ENCODE results near the gene SYPL2. TPM values are rescaled to one million over a fixed set of nuclear protein-coding genes. Genes with fewer than 3 reads are reported as not detected.
A peak's percentile ranks its signal among the peaks of the same experiment; 100 is the strongest.

The SYPL2 gene
- total and polyA plus RNA-seq, 2 donors (not counting 1 experiment from before 2014, with no cell fraction given) = 1.7 to 1.8 TPM

DNA sequence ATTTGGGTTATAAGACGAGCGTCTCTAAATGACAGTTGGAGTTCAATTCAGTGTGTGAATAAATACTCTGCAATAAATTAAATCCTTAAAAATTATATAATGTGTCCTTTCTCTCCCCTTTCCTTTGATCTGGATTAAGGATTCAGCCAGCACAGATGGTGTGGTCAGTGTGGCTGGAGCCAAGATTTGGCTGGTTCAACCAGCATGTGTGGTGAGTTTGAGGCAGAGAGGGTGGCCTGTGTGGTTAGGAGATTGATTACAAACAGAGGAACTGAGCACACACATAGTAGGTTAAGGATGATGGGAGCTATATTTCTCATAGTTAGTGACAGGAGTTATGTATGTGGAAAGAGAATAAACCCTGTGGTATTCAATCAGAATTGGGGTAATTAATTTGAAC is 57.4 kb downstream of the SYPL2 start:
- Histone ChIP-seq H3K9me3 (ENCODE audit: control insufficient read depth, insufficient read depth, low read depth, low read length) (no peaks in the 10 kb centered on the region), H4K20me1 (ENCODE audit: control insufficient read depth, extremely low read depth, insufficient read depth, low read length) (no peaks in the 10 kb centered on the region), H3K4me3 (replicated peaks in 1 of 4; ENCODE audit: control extremely low read depth in 1 of 4, insufficient read depth in 1 of 4, low read depth in 3 of 4, low read length in 4 of 4) (no peak overlapping the region), H3K27ac (ENCODE audit: insufficient read depth, low read length) (no peak overlapping the region), H3K79me2 (ENCODE audit: control insufficient read depth, insufficient read depth, low read length) (no peaks in the 10 kb centered on the region), H3K4me1 (ENCODE audit: control insufficient read depth, extremely low read depth, insufficient read depth, low read length) (no peaks in the 10 kb centered on the region), H3K9ac (ENCODE audit: insufficient read depth, low read length) (no peak overlapping the region), H3K4me2 (ENCODE audit: extremely low read depth, insufficient read depth, low read length) (no peak overlapping the region), H3K36me3 (ENCODE audit: control insufficient read depth, insufficient read depth, low read length) (no peaks in the 10 kb centered on the region), H3K27me3 (ENCODE audit: control insufficient read depth, insufficient read depth, low read length) (peaks cover 25% of the 10 kb centered on the region), H2AFZ (ENCODE audit: low read length) (no peak overlapping the region)
- DNase-seq (ENCODE audit: low read depth in 2 of 2) = peak in 1 of 2 donors; percentile 67
- no peak for TF ChIP-seq CTCF (conservative IDR thresholded peaks at IDR 0.05 in 1 of 2, IDR thresholded peaks at IDR 0.05 in 1 of 2; ENCODE audit: low read depth in 1 of 2, low read length in 2 of 2)
- TF ChIP-seq EZH2 (IDR thresholded peaks at IDR 0.05; ENCODE audit: low read length, missing control alignments) = no peak

DNA sequence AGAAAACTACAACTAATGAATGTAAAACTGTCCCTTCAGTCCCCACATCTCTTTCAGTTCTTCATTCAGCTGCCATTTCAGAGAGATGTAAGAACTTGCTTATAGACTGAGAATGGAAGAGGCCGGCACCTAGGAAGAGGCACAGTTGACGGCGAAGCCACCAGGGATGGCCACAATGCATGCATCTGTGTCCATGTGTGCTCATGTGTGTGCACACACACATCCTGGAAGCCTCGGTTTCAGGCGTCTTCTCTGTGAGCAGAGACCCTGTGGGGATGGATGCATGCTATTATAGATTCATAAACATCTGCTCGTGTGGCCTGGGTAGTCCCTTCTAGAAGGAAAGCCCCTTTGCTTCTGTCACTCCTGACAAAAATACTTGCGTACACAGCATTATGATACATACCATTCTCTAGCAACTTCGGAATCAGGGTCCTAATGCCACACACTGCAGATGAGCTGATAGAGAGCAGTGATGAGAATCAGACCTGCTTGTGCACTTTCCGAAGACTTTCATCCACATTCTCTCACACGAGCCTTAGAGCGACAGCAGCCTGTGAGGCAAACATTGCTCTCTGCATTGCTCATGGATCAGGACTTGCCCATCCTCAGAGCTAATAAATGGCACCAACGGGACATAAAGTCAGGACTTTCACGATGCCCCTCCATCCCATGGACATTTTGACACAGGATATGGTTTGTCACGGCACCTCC is 60.9 kb downstream of the SYPL2 start:
- no peak overlapping the region for H3K4me2 ChIP-seq (ENCODE audit: extremely low read depth, insufficient read depth, low read length)
- no peaks in the 10 kb centered on the region for H3K9me3 ChIP-seq (ENCODE audit: control insufficient read depth, insufficient read depth, low read depth, low read length)
- no peaks in the 10 kb centered on the region for H3K79me2 ChIP-seq (ENCODE audit: control insufficient read depth, insufficient read depth, low read length)
- H3K27ac ChIP-seq (ENCODE audit: insufficient read depth, low read length) = no peak overlapping the region
- peaks cover 14% of the 10 kb centered on the region for H3K27me3 ChIP-seq (ENCODE audit: control insufficient read depth, insufficient read depth, low read length)
- no peak overlapping the region for H3K4me3 ChIP-seq (replicated peaks in 1 of 4; ENCODE audit: control extremely low read depth in 1 of 4, insufficient read depth in 1 of 4, low read depth in 3 of 4, low read length in 4 of 4)
- no peaks in the 10 kb centered on the region for H3K4me1 ChIP-seq (ENCODE audit: control insufficient read depth, extremely low read depth, insufficient read depth, low read length)
- no peak overlapping the region for H3K9ac ChIP-seq (ENCODE audit: insufficient read depth, low read length)
- H2AFZ ChIP-seq (ENCODE audit: low read length) = no peak overlapping the region
- TF ChIP-seq CTCF (conservative IDR thresholded peaks at IDR 0.05 in 1 of 2, IDR thresholded peaks at IDR 0.05 in 1 of 2; ENCODE audit: low read depth in 1 of 2, low read length in 2 of 2) = no peak
- no peak for TF ChIP-seq EZH2 (IDR thresholded peaks at IDR 0.05; ENCODE audit: low read length, missing control alignments)
- H4K20me1 ChIP-seq (ENCODE audit: control insufficient read depth, extremely low read depth, insufficient read depth, low read length) = no peaks in the 10 kb centered on the region
- no peaks in the 10 kb centered on the region for H3K36me3 ChIP-seq (ENCODE audit: control insufficient read depth, insufficient read depth, low read length)
- DNase-seq (ENCODE audit: low read depth in 2 of 2) = no peak

DNA sequence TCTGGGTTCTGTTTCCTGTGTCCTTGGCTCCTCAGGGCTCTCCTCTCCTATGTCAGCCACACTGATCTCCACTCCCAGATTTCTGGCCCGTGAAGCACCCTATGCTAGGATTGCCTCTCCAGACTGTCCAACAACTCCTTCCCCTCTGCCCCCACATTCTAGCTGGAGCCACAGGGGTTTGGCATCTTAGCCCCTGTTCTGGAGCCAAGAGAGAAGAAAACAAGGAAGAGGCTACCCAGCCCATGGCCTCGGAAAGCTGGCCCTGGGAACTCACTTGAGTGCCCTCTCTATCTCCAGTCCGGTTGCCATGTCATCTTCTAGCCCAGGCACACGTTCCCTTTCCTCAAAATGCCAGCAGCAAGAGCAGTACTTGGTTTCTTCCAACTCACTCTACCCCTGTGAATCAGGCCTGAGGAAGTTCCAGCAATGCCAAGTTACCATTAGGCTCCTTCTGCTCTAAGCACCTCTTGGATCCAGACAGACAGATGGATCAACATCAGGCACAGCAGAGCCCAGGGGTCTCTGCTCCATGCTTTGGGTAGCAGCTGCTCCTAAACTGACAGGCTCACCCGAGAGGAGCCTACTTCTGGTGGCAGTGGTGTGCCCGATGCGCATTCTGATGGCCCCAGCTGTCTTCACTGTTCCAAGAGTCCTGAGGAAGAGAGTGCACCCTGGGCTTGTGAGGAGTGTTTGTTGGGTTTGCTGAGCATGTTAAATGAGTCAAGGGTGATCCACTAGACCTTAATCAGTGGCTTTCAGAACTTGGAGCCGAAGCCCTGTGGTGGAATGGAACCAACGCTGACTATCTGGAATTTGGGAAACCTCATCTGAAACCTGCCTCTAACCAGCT is 61.7 kb downstream of the SYPL2 start:
- H3K4me1 ChIP-seq (ENCODE audit: control insufficient read depth, extremely low read depth, insufficient read depth, low read length) = peaks cover 2% of the 10 kb centered on the region
- H2AFZ ChIP-seq (ENCODE audit: low read length) = no peak overlapping the region
- H3K79me2 ChIP-seq (ENCODE audit: control insufficient read depth, insufficient read depth, low read length) = no peaks in the 10 kb centered on the region
- H3K9me3 ChIP-seq (ENCODE audit: control insufficient read depth, insufficient read depth, low read depth, low read length) = no peaks in the 10 kb centered on the region
- peaks cover 10% of the 10 kb centered on the region for H3K27me3 ChIP-seq (ENCODE audit: control insufficient read depth, insufficient read depth, low read length)
- no peak overlapping the region for H3K4me3 ChIP-seq (replicated peaks in 1 of 4; ENCODE audit: control extremely low read depth in 1 of 4, insufficient read depth in 1 of 4, low read depth in 3 of 4, low read length in 4 of 4)
- H4K20me1 ChIP-seq (ENCODE audit: control insufficient read depth, extremely low read depth, insufficient read depth, low read length) = no peaks in the 10 kb centered on the region
- no peak overlapping the region for H3K27ac ChIP-seq (ENCODE audit: insufficient read depth, low read length)
- no peak overlapping the region for H3K9ac ChIP-seq (ENCODE audit: insufficient read depth, low read length)
- no peak for TF ChIP-seq CTCF (conservative IDR thresholded peaks at IDR 0.05 in 1 of 2, IDR thresholded peaks at IDR 0.05 in 1 of 2; ENCODE audit: low read depth in 1 of 2, low read length in 2 of 2)
- TF ChIP-seq EZH2 (IDR thresholded peaks at IDR 0.05; ENCODE audit: low read length, missing control alignments) = no peak
- no peak for DNase-seq (ENCODE audit: low read depth in 2 of 2)
- no peak overlapping the region for H3K4me2 ChIP-seq (ENCODE audit: extremely low read depth, insufficient read depth, low read length)
- no peaks in the 10 kb centered on the region for H3K36me3 ChIP-seq (ENCODE audit: control insufficient read depth, insufficient read depth, low read length)
